ENCODE results near the gene EPHA6.

DNA sequence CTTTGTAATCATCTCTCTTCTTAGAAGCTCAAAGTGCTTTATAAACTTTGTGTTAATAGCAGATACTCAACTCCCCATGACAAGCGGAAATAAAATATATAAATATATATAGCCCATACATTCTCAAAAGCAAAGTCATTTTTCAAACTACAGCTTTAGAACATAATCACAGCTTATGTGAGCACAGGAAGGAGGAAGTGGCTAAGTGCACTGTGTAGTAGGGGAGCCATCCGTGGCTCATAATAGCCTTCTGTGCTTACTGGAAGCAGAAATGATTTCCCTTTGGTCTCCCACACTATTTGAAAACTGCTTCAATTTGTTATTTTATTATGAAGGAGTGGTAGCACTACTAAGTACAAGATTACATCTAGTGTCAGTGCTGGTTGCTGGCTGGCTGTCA, 798.7 kb downstream of the EPHA6 start:
- TF ChIP-seq, protein P1, sequence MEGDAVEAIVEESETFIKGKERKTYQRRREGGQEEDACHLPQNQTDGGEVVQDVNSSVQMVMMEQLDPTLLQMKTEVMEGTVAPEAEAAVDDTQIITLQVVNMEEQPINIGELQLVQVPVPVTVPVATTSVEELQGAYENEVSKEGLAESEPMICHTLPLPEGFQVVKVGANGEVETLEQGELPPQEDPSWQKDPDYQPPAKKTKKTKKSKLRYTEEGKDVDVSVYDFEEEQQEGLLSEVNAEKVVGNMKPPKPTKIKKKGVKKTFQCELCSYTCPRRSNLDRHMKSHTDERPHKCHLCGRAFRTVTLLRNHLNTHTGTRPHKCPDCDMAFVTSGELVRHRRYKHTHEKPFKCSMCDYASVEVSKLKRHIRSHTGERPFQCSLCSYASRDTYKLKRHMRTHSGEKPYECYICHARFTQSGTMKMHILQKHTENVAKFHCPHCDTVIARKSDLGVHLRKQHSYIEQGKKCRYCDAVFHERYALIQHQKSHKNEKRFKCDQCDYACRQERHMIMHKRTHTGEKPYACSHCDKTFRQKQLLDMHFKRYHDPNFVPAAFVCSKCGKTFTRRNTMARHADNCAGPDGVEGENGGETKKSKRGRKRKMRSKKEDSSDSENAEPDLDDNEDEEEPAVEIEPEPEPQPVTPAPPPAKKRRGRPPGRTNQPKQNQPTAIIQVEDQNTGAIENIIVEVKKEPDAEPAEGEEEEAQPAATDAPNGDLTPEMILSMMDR (conservative IDR thresholded peaks at IDR 0.05 in 1 of 2, IDR thresholded peaks at IDR 0.05 in 1 of 2; ENCODE audit: low read depth in 1 of 2, low read length in 2 of 2), result no peak
- TF ChIP-seq EZH2 (IDR thresholded peaks at IDR 0.05; ENCODE audit: low read length, missing control alignments), result no peak
